GM19438 (cell line): ENCODE data around the gene AGO3.

Source experiments
- ATAC-seq: cut with Tn5 transposase; IDR thresholded peaks from one replicate; pipeline ENCODE4 v1.9.1; 2021; ENCODE audit warnings: low read depth; ENCODE audit not compliant: unreplicated experiment

Gene AGO3

GRCh38 chr1:36080801-36081200 lies 149.9 kb downstream of the AGO3 start:
- no peak for ATAC-seq

GRCh38 chr1:36081926-36082485 lies 151.1 kb downstream of the AGO3 start:
- ATAC-seq = no peak

GRCh38 chr1:36083219-36083618 lies 152.3 kb downstream of the AGO3 start:
- no peak for ATAC-seq

GRCh38 chr1:36083635-36084496 lies 153.0 kb downstream of the AGO3 start, which contains the start of gene TEKT2:
Gene TEKT2 (plus strand): TSS chr1:36084094. CDS start chr1:36084922, 828 bp downstream.
- no peak for ATAC-seq

- ATAC-seq = no peak
These were observed 153.7 kb downstream of the AGO3 start for GRCh38 chr1:36084497-36085115.

GRCh38 chr1:36085126-36085525 lies 154.2 kb downstream of the AGO3 start:
- ATAC-seq = no peak

GRCh38 chr1:36085686-36086526 lies 155.0 kb downstream of the AGO3 start:
- ATAC-seq = no peak

GRCh38 chr1:36086529-36087232 lies 155.8 kb downstream of the AGO3 start:
- no peak for ATAC-seq

- ATAC-seq = no peak
These were observed 156.6 kb downstream of the AGO3 start for GRCh38 chr1:36087233-36088123.

GRCh38 chr1:36088265-36088576 lies 157.3 kb downstream of the AGO3 start:
- ATAC-seq = peak; percentile 7

- ATAC-seq = peak; percentile 68
These were observed 157.9 kb downstream of the AGO3 start, which contains the start of gene ADPRS for GRCh38 chr1:36088577-36089392. Gene ADPRS (plus strand): TSS chr1:36088892. CDS start chr1:36088905, 13 bp downstream.

GRCh38 chr1:36089393-36090121 lies 158.7 kb downstream of the AGO3 start:
- no peak for ATAC-seq

GRCh38 chr1:36091141-36091540 lies 160.2 kb downstream of the AGO3 start:
- no peak for ATAC-seq

GRCh38 chr1:36091698-36092097 lies 160.8 kb downstream of the AGO3 start:
- ATAC-seq = no peak

- ATAC-seq = no peak
These were observed 161.4 kb downstream of the AGO3 start for GRCh38 chr1:36092166-36092797.

- ATAC-seq = no peak
These were observed 161.9 kb downstream of the AGO3 start for GRCh38 chr1:36092798-36093185.

GRCh38 chr1:36093226-36093625 lies 162.3 kb downstream of the AGO3 start:
- no peak for ATAC-seq
